Brain microvascular endothelial cell (primary cell): ENCODE results near the gene CD58.

ENCODE experiments used
- DNase-seq: peaks from one replicate; pipeline ENCODE4 v3.0.0-alpha.2; 2020
- H3K27ac ChIP-seq: fragments of 250-450 bp; sonication (Bioruptor Pico); 2 replicates; pipeline ENCODE4 v1.5.1; 2020; ENCODE audit warnings: mild to moderate bottlenecking, moderate library complexity
- H3K27me3 ChIP-seq: fragments of 250-450 bp; sonication (Bioruptor Pico); replicated peaks from 2 replicates; pipeline ENCODE4 v1.5.1; 2020; ENCODE audit warnings: mild to moderate bottlenecking
- H3K36me3 ChIP-seq: fragments of 250-450 bp; sonication (Bioruptor Pico); replicated peaks from 2 replicates; pipeline ENCODE4 v1.5.1; 2020; ENCODE audit warnings: mild to moderate bottlenecking
- H3K4me3 ChIP-seq: 2 replicates; pipeline ENCODE4 v1.5.1; 2011; ENCODE audit warnings: low read depth, mild to moderate bottlenecking, control low read depth, low read length, moderate library complexity
- CTCF ChIP-seq: IDR thresholded peaks from 2 replicates; pipeline ENCODE4 v1.5.1; 2011; ENCODE audit warnings: low read depth, mild to moderate bottlenecking, moderate library complexity, low read length, control low read depth, inconsistent platforms; ENCODE audit errors: missing control alignments
- in situ Hi-C: cut with HindIII; loops from 2 replicates; pipeline ENCODE4 v1.10.0; 2017; ENCODE audit warnings: low sequenced_read_pairs, low pct_ligation_motif_present

The CD58 gene

GRCh38 chr1:116559304-116559761 lies 11.5 kb downstream of the CD58 start:
- in situ Hi-C loops: no loop called here
- Histone ChIP-seq H3K27ac (no peak overlapping the region), H3K27me3 (no peaks in the 10 kb centered on the region), H3K36me3 (no peaks in the 10 kb centered on the region), H3K4me3 (no peak overlapping the region)
- no peak for TF ChIP-seq CTCF
- DNase-seq: no peak

GRCh38 chr1:116558571-116558970 lies 12.3 kb downstream of the CD58 start:
- Histone ChIP-seq H3K4me3 (no peak overlapping the region), H3K27ac (no peak overlapping the region), H3K36me3 (no peaks in the 10 kb centered on the region), H3K27me3 (no peaks in the 10 kb centered on the region)
- TF ChIP-seq CTCF: no peak
- no peak for DNase-seq
- in situ Hi-C loops: no loop called here

- no peak overlapping the region for H3K4me3 ChIP-seq
- in situ Hi-C loops: no loop called here
- no peak overlapping the region for H3K27ac ChIP-seq
- no peaks in the 10 kb centered on the region for H3K36me3 ChIP-seq
- no peak for TF ChIP-seq CTCF
- no peak for DNase-seq
- H3K27me3 ChIP-seq: no peaks in the 10 kb centered on the region
These were observed 12.7 kb downstream of the CD58 start for GRCh38 chr1:116558140-116558549.

- in situ Hi-C loops: no loop called here
- H3K27ac ChIP-seq: no peak overlapping the region
- no peak for DNase-seq
- no peak overlapping the region for H3K4me3 ChIP-seq
- H3K36me3 ChIP-seq: no peaks in the 10 kb centered on the region
- no peaks in the 10 kb centered on the region for H3K27me3 ChIP-seq
- no peak for TF ChIP-seq CTCF
These were observed 13.4 kb downstream of the CD58 start for GRCh38 chr1:116557323-116557878.

GRCh38 chr1:116556289-116557006 lies 14.4 kb downstream of the CD58 start:
- H3K36me3 ChIP-seq: no peaks in the 10 kb centered on the region
- peak; percentile 96 for DNase-seq
- TF ChIP-seq CTCF: no peak
- H3K4me3 ChIP-seq: no peak overlapping the region
- H3K27me3 ChIP-seq: no peaks in the 10 kb centered on the region
- in situ Hi-C loops: no loop called here
- H3K27ac ChIP-seq: peak overlapping the region; percentile 96
